C1 segment of cervical spinal cord (tissue), 14 donors: ENCODE data around the gene WLS.
"Not testable (repeated sequence)": the region's sequence is repeated elsewhere in the genome, so short reads cannot be mapped to it uniquely, and the experiment has no call there.

Source experiments
- DNase-seq, 14 donors: peaks; one replicate each; lab custom pipeline; 2025; lab: John Stamatoyannopoulos, UW

WLS gene

GRCh38 chr1:68167211-68167610 lies 65.1 kb downstream of the WLS start:
- no peak for DNase-seq

- no peak for DNase-seq
Measured at GRCh38 chr1:68166348-68166747, 66.0 kb downstream of the WLS start.

GRCh38 chr1:68165665-68166064 lies 66.7 kb downstream of the WLS start:
- no peak for DNase-seq

DNA sequence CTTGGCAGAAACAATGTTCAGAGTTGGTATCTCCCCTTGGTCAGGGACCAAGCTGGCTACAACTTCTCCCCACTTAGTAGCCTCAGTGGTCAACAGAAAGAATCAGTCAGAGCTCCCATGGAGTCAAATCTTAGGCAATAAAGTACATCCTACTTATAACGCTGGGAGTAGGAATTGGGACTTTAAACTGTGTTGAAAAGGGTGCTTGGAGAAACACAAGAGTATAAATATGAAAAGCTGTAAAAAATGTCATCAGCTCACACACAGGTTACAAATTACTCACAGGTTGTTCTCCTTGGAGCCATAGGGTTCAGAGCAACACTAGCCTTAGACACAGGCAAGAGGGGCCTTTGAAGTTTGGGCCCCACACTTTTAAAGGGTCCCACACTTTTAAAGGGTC lies 67.4 kb downstream of the WLS start:
- DNase-seq = no peak

DNA sequence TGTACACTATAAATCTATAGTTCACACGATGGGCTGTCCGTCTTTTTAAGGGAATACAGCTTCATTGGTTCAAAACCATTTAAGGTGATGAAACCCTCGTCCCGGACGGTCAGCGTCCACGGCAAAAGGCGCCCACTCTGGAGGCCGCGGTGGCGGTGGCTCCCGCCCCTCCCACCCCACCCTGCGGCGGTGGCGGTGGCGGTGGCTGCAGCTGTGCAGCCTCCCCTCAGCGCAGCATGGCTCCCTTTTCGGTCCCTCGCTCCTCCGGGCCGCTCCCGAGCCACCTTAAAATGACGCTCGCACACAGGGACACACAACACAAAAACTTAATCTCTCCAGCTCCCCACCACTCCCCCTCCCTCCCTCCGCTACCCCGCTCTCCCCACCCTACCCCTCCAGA lies 69.1 kb downstream of the WLS start:
- no peak for DNase-seq

DNA sequence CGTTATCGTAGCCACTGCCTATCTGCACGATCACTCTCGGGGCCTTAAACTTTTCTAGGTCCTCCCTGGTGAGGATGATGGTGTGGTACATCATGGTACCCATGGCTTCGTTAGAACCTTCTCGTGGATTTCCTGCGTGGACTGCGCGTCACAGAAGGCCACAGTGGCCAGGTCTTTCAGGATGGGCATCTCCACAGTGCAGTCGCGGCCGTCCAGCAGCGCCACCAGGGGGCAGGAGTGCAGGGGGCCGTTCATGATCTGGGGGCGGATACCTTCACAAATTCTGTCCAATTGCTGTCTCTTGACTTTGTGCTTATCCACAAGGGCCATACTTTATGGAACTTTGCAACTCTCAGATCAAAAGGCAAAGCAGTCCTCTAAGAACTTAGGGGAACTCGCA lies 69.6 kb downstream of the WLS start:
- no peak for DNase-seq

GRCh38 chr1:68161672-68162071 lies 70.7 kb downstream of the WLS start:
- DNase-seq = not testable (repeated sequence)

GRCh38 chr1:68160935-68161334 lies 71.4 kb downstream of the WLS start:
- DNase-seq = not testable (repeated sequence)

- DNase-seq = no peak
Measured at GRCh38 chr1:68160021-68160420, 72.3 kb downstream of the WLS start.

GRCh38 chr1:68158837-68159236 lies 73.5 kb downstream of the WLS start:
- DNase-seq = no peak

- no peak for DNase-seq
Measured at GRCh38 chr1:68157416-68157815, 74.9 kb downstream of the WLS start.

- DNase-seq = no peak
Measured at GRCh38 chr1:68151690-68152089, 80.6 kb downstream of the WLS start.

GRCh38 chr1:68149907-68150306 lies 82.4 kb downstream of the WLS start:
- no peak for DNase-seq

DNA sequence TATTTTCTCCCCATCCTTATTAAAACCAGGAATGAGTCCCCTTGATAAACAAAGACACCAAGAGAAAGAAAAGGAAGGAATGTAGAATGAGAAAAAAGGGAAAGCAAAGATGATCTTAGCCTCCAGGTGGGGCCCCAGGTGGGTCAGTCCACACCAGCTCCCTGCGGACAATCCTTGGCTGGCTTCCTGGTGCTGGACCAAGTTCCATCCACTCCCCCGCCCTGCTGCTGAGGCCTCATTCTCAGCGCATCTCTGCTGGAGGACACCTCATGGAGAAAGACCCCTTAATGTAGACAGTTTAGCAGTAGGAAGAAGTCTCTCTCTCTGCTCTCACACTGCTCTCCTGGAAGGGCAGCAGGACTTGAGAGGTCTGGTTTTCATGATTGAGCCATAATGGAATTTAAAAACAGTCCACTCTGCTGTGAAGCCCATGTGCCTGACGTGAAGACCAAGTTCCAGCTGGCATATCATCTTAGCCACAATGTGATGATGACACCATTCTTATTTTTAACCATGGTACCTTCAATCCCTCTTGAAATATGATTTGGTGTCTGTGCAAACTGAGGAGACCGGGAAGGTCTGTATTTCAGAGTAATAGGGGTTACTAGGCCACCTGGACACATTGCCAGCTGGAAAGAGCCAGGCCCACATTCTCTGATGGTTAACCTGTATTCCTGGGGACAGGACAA lies 83.1 kb downstream of the WLS start:
- peak in 2 of 14 donors; percentile 8 to 45 for DNase-seq

DNA sequence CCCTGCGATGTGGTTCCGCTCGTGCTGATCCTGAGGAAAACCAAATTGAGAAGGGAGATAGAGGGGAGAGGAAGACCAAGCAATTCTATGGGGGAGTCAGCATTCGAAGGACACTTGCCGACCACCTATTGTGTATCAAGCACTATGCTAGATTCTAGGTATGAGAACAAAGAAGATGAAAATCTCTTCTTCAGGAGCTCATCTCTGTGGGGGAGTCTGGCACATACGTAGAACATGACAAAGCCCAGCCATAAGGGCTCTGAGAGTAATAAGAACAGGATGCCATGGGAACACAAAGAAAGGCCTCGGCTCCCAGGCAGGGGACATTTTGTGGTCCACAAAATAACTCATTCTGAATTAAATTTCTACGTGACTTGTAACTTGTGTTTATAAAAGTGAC lies 83.7 kb downstream of the WLS start:
- DNase-seq = no peak

DNA sequence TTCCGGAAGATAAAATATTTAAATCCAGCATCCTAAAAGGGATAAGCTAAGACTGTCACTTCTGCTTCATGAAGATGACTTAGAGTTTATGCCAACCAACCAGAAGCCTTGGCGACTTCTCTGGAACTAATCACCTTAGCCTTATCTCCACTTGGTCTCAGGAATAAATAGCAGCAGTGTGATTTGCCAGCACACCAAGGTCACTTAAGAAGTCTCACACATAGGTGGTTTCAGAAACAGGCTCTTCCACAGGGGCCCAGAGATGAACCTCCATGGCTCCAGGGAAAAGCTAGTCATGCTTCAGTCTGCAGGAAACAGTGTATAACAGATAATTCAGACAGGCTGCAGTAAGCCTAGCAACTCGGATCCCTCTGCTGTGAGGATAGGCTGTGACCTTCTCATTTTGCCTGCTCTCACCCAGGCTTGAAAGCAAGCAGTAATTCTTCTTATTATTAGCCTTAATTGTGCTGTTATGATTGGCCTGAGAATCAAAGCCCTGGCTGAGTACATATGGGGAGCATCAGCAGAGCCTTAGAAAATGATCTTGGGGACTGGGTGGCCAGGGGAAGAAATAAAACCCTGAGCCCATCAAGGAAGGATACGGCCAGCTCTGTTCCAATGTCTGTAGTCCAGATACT lies 84.7 kb downstream of the WLS start:
- no peak for DNase-seq

- DNase-seq = peak in 1 of 14 donors; percentile 29
Measured at GRCh38 chr1:68145418-68146126, 86.8 kb downstream of the WLS start.

DNA sequence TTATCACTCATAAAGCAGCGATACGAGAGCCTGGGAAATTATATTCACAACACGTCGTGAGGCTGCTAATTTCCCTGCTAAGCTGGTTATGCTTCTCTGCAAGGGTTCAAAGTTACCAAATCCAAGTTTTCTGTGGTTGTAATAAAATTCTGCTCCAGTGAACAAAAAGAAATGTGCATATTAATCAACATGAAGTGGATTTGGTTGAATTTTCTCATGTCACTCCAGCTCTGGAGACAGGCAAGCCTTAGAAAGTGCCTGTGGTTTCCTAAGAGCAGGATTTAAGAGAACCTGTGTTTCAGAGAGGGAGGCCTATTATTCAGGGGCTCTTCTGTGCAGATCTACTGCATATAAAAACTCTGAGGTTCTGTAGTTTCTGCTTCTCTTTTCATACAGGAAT lies 87.5 kb downstream of the WLS start:
- DNase-seq = no peak

- no peak for DNase-seq
Measured at GRCh38 chr1:68143633-68144032, 88.7 kb downstream of the WLS start.

DNA sequence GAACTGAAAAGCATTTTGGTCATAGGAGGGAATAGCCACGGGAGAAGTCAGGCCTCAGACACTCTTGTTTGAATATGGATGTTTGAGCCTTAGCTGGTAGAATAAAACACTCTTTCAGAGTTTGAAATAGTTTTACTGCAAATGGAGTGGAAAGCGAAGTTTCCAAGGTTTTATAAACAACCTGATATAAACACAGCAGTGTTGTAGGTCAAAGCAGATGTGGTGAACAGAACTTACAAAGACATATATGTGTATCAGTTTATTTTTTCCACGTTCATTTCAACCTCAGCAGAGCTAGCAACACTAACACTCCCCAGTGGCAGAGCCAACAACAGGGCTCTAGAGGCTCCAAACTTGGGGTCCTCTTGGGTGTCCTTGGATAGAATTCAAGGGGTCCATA lies 89.9 kb downstream of the WLS start:
- DNase-seq = no peak

GRCh38 chr1:68142036-68142435 lies 90.3 kb downstream of the WLS start:
- peak in 1 of 14 donors; percentile 8 for DNase-seq

DNA sequence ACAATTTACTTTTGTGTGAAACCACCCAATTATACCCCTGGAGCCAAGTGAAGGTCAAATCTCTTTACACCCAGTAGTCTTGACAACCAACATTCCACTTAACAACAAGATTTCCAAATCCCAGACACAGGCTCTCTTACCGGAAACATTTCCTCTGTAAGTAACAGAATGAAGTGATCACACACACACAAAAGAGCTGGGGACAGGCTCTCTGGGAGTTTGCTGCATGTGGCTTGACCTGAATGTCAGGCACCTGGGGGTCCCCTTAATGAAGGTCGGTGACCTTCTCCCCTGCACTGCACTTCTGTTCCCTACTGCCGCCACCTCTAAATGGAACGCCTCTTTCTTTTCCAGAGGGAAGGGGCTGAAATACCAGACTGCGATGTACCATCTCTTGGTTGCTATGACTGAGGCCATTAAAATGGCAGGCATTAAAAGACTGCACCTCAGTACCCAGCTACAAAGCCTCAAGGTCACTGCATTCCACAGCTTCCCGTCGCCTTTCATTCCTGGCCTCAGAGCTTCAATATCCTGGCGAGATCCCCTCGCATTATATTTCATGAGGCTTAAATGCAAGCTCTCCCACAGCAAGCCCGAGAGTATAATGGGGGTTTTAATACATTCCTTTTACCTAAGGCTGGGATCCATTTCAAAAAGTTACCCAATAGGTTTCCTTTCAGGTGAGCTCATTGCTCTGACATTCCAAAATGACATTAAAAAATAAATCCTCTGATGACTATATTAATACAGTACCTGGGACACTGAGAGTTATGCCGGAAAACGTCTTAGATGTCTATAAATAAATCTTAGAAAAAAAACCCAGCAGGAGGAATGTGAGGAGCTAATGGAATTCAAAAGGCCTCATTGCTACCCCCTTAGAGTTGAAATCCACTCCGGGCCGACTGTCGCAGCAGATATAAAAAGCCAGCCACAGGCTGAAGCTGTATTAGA lies 91.0 kb downstream of the WLS start:
- DNase-seq = peak in 1 of 14 donors; percentile 11
